ENCODE results near the gene ACOX3.
"Not testable (repeated sequence)": the region's sequence is repeated elsewhere in the genome, so short reads cannot be mapped to it uniquely, and the experiment has no call there.

ACOX3 gene

DNA sequence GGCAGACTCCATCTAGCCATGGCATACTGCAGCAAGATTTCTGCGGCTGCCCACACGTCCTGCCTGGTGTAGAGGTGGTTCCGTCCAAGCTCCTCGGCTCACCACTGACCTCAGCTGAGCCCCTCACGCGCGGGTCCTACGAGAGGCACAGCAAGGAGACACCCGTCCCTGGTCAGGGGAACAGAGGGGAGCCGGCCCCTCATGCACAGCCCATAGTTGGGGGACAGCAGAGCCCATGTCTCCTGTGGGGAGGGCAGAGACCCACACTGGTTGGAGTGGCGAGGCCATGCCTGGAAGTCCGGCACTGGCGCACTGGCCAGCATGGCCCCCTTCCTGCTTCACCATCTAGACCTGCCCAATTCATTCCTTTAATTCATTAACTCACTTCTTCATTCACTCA is 90.2 kb downstream of the ACOX3 start:
- DNase-seq: no peak

GRCh38 chr4:8349664-8350236 is 90.8 kb downstream of the ACOX3 start:
- DNase-seq: no peak

- not testable (repeated sequence) for DNase-seq
Measured at GRCh38 chr4:8349236-8349635, 91.3 kb downstream of the ACOX3 start.

GRCh38 chr4:8348071-8348470 is 92.5 kb downstream of the ACOX3 start:
- DNase-seq: no peak

DNA sequence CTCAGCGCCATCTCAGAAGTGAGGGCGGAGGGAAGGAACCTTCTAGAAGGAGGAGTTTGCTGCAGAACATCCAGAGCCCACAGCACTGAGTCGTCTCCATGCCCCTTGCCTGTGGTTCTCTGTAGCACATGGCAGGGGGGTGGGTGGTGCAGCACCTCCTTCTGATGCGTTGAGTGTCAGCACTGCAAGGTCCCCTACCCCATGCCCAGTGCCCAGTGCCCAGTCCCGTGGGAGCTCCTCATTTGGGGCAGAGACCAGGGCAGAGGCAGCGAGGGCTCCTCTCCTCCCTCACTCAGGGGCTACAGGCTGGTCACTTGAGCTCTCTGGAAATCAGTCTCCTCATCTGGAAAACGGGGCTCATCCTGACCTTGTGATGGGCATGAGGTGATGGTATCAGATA is 92.9 kb downstream of the ACOX3 start:
- DNase-seq: no peak

- no peak for DNase-seq
Measured at GRCh38 chr4:8346838-8347605, 93.5 kb downstream of the ACOX3 start.

DNA sequence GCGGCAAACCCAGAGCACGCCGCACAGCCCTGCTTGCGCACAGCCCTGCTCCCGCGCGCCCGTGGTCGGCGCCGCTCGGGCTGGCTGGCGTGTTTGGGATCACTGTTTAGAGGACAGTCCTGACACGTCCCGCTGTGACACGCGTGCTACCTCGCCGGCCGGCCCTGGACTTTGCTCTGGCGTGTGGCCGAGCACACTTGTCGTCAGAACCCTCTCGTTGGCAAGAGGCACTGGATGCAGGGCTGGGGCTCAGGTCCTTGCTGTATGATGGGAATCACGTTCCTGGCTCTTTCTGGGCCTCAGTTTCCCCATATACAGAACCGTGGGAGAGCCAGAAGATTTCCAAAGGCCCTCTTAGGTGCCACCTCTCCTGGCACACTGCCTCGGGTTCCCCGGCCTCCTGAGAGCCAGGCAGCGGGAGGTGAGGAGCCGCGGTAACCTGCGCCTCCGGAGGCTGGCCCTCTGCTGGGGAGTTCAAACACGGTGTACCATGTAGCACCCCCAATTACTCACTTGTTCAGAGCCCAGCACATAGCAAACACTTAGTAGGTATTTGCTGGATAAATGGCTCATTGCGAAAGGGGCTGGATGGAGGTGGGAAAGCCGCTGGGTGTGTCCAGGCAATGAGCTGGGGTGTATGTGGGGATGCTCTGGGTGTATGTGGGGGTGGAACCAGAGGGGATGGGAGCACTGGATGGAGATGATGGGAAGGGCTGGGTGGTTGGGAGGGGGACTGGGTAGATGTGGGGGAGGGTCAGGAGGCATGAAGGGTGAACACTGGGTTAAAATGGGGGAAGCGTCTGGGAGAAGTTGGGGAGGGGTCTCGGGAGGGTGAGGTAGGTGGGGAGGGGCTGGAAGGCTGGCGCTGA is 94.3 kb downstream of the ACOX3 start:
- no peak for DNase-seq

DNA sequence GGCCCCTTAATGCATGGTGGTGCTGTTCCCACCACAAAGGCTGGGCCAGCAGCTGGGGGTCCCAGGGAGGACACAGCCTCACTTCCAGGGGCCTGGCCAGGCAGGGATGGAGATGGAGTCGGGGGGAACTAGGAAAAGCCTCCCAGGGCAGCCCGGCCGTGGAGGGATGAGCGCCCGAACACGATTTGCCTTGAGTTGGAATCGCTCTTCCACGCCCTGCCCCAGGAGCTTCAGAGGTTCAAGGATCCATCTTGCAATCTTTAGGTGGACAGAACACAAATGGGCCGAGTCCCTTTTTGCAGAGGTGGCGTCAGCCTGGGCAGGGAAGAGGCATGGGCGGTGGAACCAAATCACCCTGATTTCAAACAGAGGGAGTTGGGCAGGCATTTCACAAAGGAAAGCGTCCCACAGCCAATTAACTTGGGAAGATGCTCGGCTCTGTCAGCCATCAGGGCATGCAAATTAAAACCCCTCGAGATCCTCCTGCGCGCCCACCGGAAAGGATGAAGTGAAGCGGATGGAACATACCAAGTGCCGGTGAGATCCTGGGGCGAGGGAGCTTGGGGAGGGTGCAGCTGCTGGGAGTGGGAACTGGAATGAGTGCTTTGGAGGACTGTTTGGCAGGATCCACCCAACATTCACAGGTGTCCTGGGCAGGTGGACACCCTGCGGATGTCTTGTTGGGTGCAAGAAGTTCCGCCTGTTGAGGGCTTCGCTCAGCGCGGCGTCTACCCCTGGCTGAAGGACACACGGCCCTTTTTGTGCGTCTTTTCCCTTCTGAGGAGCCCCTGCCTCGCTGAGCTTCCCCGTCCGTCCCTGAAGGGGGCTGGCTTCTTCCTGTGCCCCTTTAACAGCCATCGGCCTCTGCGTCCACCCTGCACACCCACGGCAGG is 95.2 kb downstream of the ACOX3 start:
- no peak for DNase-seq

DNA sequence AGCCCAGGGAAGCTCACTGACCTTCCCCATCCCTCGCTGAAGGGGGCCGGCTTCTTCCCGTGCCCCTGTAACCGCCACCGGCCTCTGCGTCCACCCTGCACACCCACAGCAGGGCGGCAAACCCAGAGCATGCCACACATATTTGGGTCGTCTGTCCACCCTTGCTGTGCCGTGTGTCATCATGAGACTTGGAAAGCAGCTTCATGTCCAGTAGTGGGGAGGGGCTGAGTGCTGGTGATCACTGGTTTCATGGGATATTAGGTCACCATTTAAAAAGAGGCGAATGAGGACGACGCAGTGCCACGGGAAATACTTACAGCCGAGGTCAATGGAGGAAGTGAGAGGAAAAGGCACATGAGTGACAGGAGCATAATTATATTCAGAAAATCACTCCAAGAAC is 96.1 kb downstream of the ACOX3 start:
- DNase-seq: no peak

DNA sequence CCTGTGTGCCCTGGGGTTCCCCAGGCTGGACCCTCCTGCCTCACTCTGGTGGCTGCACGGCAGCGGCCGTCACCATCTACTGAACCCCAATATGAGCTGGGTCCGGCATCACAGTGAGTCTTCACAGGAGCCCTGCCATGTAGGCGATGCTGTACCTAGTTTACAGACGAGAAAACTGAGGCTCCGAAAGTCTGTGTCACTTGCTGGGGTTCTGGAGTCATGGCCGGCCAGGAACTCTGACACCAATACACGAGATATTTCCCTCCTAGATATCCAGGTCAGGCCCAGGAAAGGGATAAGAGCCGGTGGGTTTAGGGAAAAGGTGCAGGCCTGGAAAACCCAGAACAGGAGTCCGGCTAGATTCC is 96.6 kb downstream of the ACOX3 start:
- DNase-seq: no peak

GRCh38 chr4:8343262-8343966 is 97.1 kb downstream of the ACOX3 start:
- no peak for DNase-seq

DNA sequence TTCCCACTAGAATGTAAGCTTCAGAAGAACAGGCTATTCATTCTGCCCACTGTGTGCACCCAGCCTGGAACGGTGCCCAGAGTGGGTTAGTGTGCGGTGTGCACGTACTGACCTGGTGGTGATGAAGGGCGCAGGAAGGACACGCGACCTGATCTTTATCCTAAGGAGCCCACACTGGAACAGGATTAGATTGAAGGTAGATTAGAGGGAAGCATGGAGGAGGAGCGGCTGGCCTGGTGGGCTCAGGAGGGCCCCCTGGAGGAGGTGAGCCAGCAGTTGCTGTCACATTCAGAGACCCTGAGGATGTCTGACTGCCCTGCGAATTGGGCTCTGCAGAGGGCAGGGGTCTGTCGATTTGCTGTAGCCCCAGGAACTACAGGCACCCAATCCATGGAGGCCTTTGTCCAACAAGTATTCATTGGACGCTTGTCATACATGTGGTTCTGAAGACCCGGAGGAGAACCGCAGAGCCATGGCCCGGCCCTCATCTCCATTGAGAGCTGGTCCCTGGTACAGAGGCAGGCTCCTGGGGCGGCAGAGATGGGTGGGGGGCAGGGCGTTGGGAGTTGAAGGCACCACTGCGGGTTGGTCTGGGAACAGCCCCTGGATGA is 97.8 kb downstream of the ACOX3 start:
- DNase-seq: no peak

DNA sequence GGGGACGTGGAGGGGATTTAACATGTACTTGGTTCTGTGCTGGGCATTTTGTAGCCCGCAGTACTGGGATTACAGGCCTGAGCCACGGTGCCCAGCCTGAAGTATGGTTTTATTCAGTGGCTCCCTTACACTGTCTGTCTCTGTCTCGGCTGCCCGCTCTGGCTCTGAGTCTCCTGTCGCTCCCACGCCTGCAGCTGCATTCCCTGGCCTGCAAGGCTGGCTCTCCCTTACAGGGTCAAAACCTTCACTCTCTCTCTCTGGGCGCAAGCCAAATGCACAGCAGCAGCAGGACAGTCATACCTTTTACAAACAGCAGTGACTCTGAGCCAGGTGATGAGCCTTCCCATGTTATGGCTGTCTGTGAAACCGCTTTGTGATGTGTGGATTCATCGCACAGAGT is 98.8 kb downstream of the ACOX3 start:
- DNase-seq: no peak

DNA sequence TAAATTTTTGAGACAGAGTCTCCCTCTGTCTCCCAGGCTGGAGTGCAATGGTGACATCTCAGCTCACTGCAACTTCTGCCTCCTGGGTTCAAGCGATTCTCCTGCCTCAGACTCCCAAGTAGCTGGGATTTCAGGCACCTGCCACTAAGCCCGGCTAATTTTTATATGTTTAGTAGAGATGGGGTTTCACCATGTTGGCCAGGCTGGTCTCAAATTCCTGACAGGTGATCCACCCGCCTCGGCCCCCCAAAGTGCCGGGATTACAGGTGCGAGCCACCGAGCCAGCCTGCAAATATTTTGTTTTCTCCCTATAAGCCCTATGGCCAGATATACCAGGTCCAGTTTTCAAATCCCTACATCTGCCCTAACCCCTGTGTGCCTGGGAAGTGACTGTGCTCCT is 99.2 kb downstream of the ACOX3 start:
- DNase-seq: not testable (repeated sequence)

GRCh38 chr4:8340781-8341241 is 99.7 kb downstream of the ACOX3 start:
- no peak for DNase-seq

DNA sequence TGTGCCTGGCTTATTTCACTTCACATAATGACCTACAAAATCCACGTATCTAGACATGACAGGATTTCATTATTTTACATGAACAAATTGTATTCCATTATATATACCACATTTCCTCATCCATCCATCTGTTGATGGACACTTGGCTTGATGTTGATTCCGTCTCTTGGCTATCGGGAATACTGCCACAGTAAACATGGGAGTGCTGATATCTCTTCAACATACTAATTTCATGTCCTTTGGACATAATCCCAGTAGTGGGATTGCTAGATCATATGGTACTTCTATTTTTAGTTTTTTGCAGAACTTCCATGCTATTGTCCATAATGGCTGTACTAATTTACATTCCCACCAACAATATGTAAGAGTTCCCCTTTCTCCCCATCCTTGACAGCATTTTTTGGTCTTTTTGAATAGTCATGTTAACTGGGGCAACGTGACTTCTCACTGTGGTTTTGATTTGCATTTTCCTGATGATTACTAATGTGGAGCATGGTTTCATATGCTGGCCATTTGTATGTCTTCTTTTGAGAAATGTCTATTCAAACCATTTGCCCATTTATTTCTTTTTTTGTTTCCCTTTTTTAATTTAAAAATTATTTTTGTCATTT is 102.1 kb downstream of the ACOX3 start:
- DNase-seq: no peak

- no peak for DNase-seq
Measured at GRCh38 chr4:8336412-8337075, 104.0 kb downstream of the ACOX3 start.

DNA sequence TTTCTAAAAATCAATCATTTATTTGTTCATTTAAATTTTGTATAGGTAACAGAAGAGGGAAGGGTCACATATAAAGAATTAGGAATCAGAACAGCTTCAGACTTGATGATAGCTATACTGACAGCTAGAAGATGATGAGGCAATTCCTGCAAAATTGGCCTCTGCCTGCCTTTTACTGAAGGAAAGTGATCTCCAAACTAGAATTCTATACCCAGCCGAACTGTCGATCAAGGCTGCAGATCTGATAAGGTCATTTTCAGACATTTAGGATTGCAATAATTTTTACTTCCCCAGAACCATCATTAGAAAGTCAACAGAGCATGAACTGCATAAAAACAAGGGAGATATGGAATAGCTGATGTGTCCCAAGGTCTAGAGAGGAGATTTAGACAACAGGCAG is 104.7 kb downstream of the ACOX3 start:
- no peak for DNase-seq

GRCh38 chr4:8334786-8335460 is 105.6 kb downstream of the ACOX3 start:
- no peak for DNase-seq

All from activated gamma-delta T cell (primary cell).